IMR-90 (cell line): ENCODE data around the gene MYO3B. TPM values are rescaled to one million over a fixed set of nuclear protein-coding genes. Genes with fewer than 3 reads are reported as not detected.

ENCODE experiments used
- ATAC-seq: fragments of 200-7000 bp; cut with Tn5 transposase; 2 replicates; pipeline ENCODE4 v1.9.1; 2020; ENCODE audit warnings: low read depth, mild to moderate bottlenecking, moderate library complexity
- BruUV-seq: library from RNA; stranded (reverse); fragments of 400-500 nt; replicated peaks from 2 replicates; lab custom pipeline; 2021; lab: Mats Ljungman, UMichigan
- CTCF ChIA-PET: fragments of 300-600 bp; formaldehyde crosslinking; extraction: SDS; loops from one replicate; lab custom pipeline; 2021; ENCODE audit warnings: antibody characterized with exemption; lab: Yijun Ruan, JAX
- POLR2A ChIA-PET: fragments of 300-600 bp; sonication (Branson Sonifier 250); formaldehyde crosslinking; loops from one replicate; lab custom pipeline; 2022; ENCODE audit warnings: antibody characterized with exemption; ENCODE audit not compliant: unreplicated experiment; lab: Charles Lee
- DNase-seq: peaks from one replicate; pipeline ENCODE4 v3.0.0; 2013
- H2AFZ ChIP-seq: replicated peaks from 2 replicates; pipeline ENCODE3; 2013; ENCODE audit warnings: low read length, mild to moderate bottlenecking; ENCODE audit not compliant: poor library complexity
- H2AK5ac ChIP-seq: 2 replicates; pipeline ENCODE4 v1.6.1; 2013; ENCODE audit warnings: low read depth, low read length, inconsistent platforms
- H2AK9ac ChIP-seq: replicated peaks from 2 replicates; pipeline ENCODE3; 2013; ENCODE audit warnings: mild to moderate bottlenecking, low read depth, low read length, moderate library complexity; ENCODE audit not compliant: poor library complexity
- H2BK120ac ChIP-seq: 2 replicates; pipeline ENCODE4 v1.6.1; 2013; ENCODE audit warnings: low read depth, low read length, inconsistent platforms
- H2BK15ac ChIP-seq: 3 replicates; pipeline ENCODE4 v1.6.1; 2013; ENCODE audit warnings: low read depth, low read length, inconsistent platforms
- H2BK20ac ChIP-seq: 2 replicates; pipeline ENCODE4 v1.6.1; 2013; ENCODE audit warnings: low read depth, mild to moderate bottlenecking, inconsistent platforms, low read length, moderate library complexity
- H2BK5ac ChIP-seq: 2 replicates; pipeline ENCODE4 v1.6.1; 2013; ENCODE audit warnings: mild to moderate bottlenecking, low read depth, low read length, inconsistent platforms; ENCODE audit not compliant: poor library complexity, severe bottlenecking
- H3K14ac ChIP-seq: replicated peaks from 2 replicates; pipeline ENCODE4 v1.6.1; 2013; ENCODE audit warnings: low read depth, low read length, inconsistent platforms
- H3K18ac ChIP-seq: 2 replicates; pipeline ENCODE4 v1.6.1; 2013; ENCODE audit warnings: low read depth, low read length, control low read depth
- H3K23ac ChIP-seq: 2 replicates; pipeline ENCODE4 v1.6.1; 2013; ENCODE audit warnings: low read depth, low read length, inconsistent platforms
- H3K27ac ChIP-seq: 2 replicates; pipeline ENCODE4 v1.5.1; 2013; ENCODE audit warnings: mild to moderate bottlenecking, control low read depth, low read length; ENCODE audit not compliant: insufficient read depth
- H3K27me3 ChIP-seq: 2 replicates; pipeline ENCODE4 v1.6.1; 2013; ENCODE audit warnings: low read length; ENCODE audit not compliant: control insufficient read depth, insufficient read depth
- H3K36me3 ChIP-seq: 2 replicates; pipeline ENCODE4 v1.6.1; 2013; ENCODE audit warnings: low read length, mixed read lengths; ENCODE audit not compliant: control insufficient read depth, insufficient read depth
- H3K4ac ChIP-seq: 2 replicates; pipeline ENCODE4 v1.6.1; 2013; ENCODE audit warnings: low read depth, low read length, inconsistent platforms
- H3K4me1 ChIP-seq: 2 replicates; pipeline ENCODE4 v1.6.1; 2013; ENCODE audit warnings: low read length, mixed read lengths; ENCODE audit not compliant: control insufficient read depth, insufficient read depth
- H3K4me2 ChIP-seq: 2 replicates; pipeline ENCODE4 v1.6.1; 2013; ENCODE audit warnings: low read depth, mild to moderate bottlenecking, control low read depth, low read length, moderate library complexity
- H3K4me3 ChIP-seq: 2 replicates; pipeline ENCODE4 v1.5.1; 2013; ENCODE audit warnings: low read depth, mild to moderate bottlenecking, control low read depth, low read length, moderate library complexity; ENCODE audit not compliant: insufficient read depth
- H3K56ac ChIP-seq: 2 replicates; pipeline ENCODE4 v1.6.1; 2013; ENCODE audit warnings: low read length, inconsistent platforms; ENCODE audit not compliant: insufficient read depth; ENCODE audit errors: extremely low read depth
- H3K79me1 ChIP-seq, 2 experiments: 2 replicates each; pipeline ENCODE4 v1.6.1; 2013; ENCODE audit warnings: low read length in 2 of 2, inconsistent platforms in 1 of 2, low read depth in 1 of 2
- H3K9ac ChIP-seq: 2 replicates; pipeline ENCODE4 v1.6.1; 2013; ENCODE audit warnings: low read depth, low read length, control low read depth
- H3K9me1 ChIP-seq: 2 replicates; pipeline ENCODE4 v1.6.1; 2013; ENCODE audit warnings: low read length, inconsistent platforms; ENCODE audit not compliant: insufficient read depth
- H3K9me3 ChIP-seq: 2 replicates; pipeline ENCODE4 v1.6.1; 2013; ENCODE audit warnings: low read length; ENCODE audit not compliant: control insufficient read depth, insufficient read depth
- H4K20me1 ChIP-seq: 2 replicates; pipeline ENCODE4 v1.6.1; 2013; ENCODE audit warnings: low read length, inconsistent platforms; ENCODE audit not compliant: insufficient read depth
- H4K5ac ChIP-seq: 2 replicates; pipeline ENCODE4 v1.6.1; 2013; ENCODE audit warnings: mild to moderate bottlenecking, low read depth, low read length, control low read depth
- H4K8ac ChIP-seq, 2 experiments: 2 replicates each; pipeline ENCODE4 v1.6.1; 2013; ENCODE audit warnings: low read depth in 2 of 2, low read length in 2 of 2, control low read depth in 1 of 2, inconsistent platforms in 1 of 2
- H4K91ac ChIP-seq: 2 replicates; pipeline ENCODE4 v1.6.1; 2013; ENCODE audit warnings: low read depth, low read length, inconsistent platforms; ENCODE audit not compliant: insufficient read depth
- BHLHE40 ChIP-seq: fragments of 150-350 bp; IDR thresholded peaks from 2 replicates; pipeline ENCODE4 v1.6.1; 2016; ENCODE audit warnings: mild to moderate bottlenecking, low read depth, low read length
- CEBPB ChIP-seq: IDR thresholded peaks from 2 replicates; pipeline ENCODE4 v1.6.1; 2012; ENCODE audit warnings: low read depth, low read length, improper control_type of control experiment
- CHD1 ChIP-seq: IDR thresholded peaks from 2 replicates; pipeline ENCODE4 v1.6.1; 2012; ENCODE audit warnings: low read depth, low read length, improper control_type of control experiment
- ELK1 ChIP-seq: fragments of 150-350 bp; IDR thresholded peaks from 2 replicates; pipeline ENCODE4 v1.6.1; 2016; ENCODE audit warnings: low read depth, mild to moderate bottlenecking, low read length, moderate library complexity, borderline replicate concordance
- FOS ChIP-seq: fragments of 150-350 bp; IDR thresholded peaks from 2 replicates; pipeline ENCODE4 v1.6.1; 2016; ENCODE audit warnings: low read depth, low read length
- MAFK ChIP-seq: IDR thresholded peaks from 2 replicates; pipeline ENCODE4 v1.6.1; 2012; ENCODE audit warnings: low read depth, low read length, improper control_type of control experiment
- MAZ ChIP-seq: IDR thresholded peaks from 2 replicates; pipeline ENCODE4 v1.6.1; 2012; ENCODE audit warnings: low read depth, mild to moderate bottlenecking, low read length, improper control_type of control experiment, moderate library complexity, borderline replicate concordance
- MXI1 ChIP-seq: IDR thresholded peaks from 2 replicates; pipeline ENCODE4 v1.6.1; 2012; ENCODE audit warnings: low read depth, mild to moderate bottlenecking, low read length, moderate library complexity, borderline replicate concordance
- NFE2L2 ChIP-seq: fragments of 150-350 bp; IDR thresholded peaks from 2 replicates; pipeline ENCODE4 v1.6.1; 2016; ENCODE audit warnings: low read depth, mild to moderate bottlenecking, low read length
- POLR2A ChIP-seq: IDR thresholded peaks from 2 replicates; pipeline ENCODE4 v1.6.1; 2012; ENCODE audit warnings: mild to moderate bottlenecking, low read depth, low read length
- RAD21 ChIP-seq: IDR thresholded peaks from 2 replicates; pipeline ENCODE4 v1.6.1; 2012; ENCODE audit warnings: low read length, improper control_type of control experiment
- RCOR1 ChIP-seq: IDR thresholded peaks from 2 replicates; pipeline ENCODE4 v1.6.1; 2012; ENCODE audit warnings: mild to moderate bottlenecking, low read length, improper control_type of control experiment; ENCODE audit not compliant: insufficient replicate concordance
- RFX5 ChIP-seq: IDR thresholded peaks from 2 replicates; pipeline ENCODE4 v1.8.0; 2012; ENCODE audit warnings: low read depth, mild to moderate bottlenecking, low read length, moderate library complexity
- SMC3 ChIP-seq: fragments of 150-350 bp; IDR thresholded peaks from 2 replicates; pipeline ENCODE4 v1.6.1; 2016; ENCODE audit warnings: low read depth, mild to moderate bottlenecking, antibody characterized with exemption, low read length, moderate library complexity
- USF2 ChIP-seq: fragments of 150-350 bp; IDR thresholded peaks from 2 replicates; pipeline ENCODE4 v1.6.1; 2017; ENCODE audit warnings: mild to moderate bottlenecking, antibody characterized with exemption, low read length, low read depth
- WGBS, 2 experiments: methylation state at CpG; one replicate each; pipeline versions ENCODE4 v1.1.5 to v1.1.7; 2013; ENCODE audit warnings: missing lambda C conversion rate in 2 of 2; ENCODE audit not compliant: insufficient read length in 1 of 2; ENCODE audit errors: extremely low coverage in 2 of 2; 5-methylcytosine and 5-hydroxymethylcytosine counted together
- dilution Hi-C: fragments of 300-500 bp; cut with HindIII; formaldehyde crosslinking; loops from one replicate; pipeline ENCODE4 v1.14.3; 2018; ENCODE audit warnings: low sequenced_read_pairs; ENCODE audit not compliant: unreplicated experiment
- in situ Hi-C: fragments of 300-500 bp; cut with MboI; formaldehyde crosslinking; loops from 3 replicates; pipeline ENCODE4 v1.14.3; 2019; ENCODE audit warnings: low sequenced_read_pairs, inconsistent platforms, mixed read lengths
- intact Hi-C: fragments of 100-400 bp; cut with micrococcal nuclease; formaldehyde crosslinking; loops from 2 replicates; pipeline ENCODE4 v1.10.0; 2022
- polyA plus RNA-seq, 3 experiments: library from polyadenylated mRNA; depleted of rRNA; stranded (reverse); fragments of >200 nt; gene quantifications; 2 replicates each; pipeline ENCODE4 v1.2.3, GENCODE V29; 2012; ENCODE audit warnings: low replicate concordance in 1 of 3
- total RNA-seq: library from RNA; depleted of rRNA; stranded (reverse); fragments of >200 nt; gene quantifications from 2 replicates; pipeline ENCODE4 v1.2.3, GENCODE V29; 2012
- TF ChIP-seq, protein P1 (sequence below): conservative IDR thresholded peaks from 2 replicates; pipeline ENCODE4 v1.5.1; 2012; ENCODE audit warnings: mild to moderate bottlenecking, low read depth, low read length, improper control_type of control experiment

MYO3B gene
- total and polyA plus RNA-seq, 2 of the 4 experiments (the other 2 are of a cell fraction), result 0.02 TPM; not detected in 1

DNA sequence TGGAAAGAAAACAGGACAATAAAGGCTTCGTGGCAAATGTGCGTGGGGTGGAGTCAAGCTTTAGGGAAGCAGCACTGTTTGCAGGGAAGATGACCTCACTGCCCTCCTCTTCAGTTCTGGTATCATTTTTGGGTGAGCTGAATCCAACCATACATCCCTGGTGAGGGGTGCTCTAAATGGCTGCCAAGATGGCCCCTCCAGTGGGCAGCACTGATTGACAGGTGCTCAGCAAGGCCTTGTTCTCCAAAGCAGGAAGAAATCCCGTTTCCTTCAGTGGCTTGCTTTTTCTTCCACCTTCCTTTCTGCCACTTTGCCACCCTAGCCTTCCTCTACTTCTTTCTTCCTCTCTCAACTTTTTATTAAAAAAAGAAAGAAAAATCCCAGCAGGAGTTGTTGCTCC lies 404.4 kb downstream of the MYO3B start:
- WGBS, 2 experiments, result no CpG with 5 or more reads among the region's 3 CpGs

More for the DNA sequence above, 404.4 kb downstream of the MYO3B start:
- Histone ChIP-seq H2AFZ (no peak overlapping the region), H4K20me1 (no peaks in the 10 kb centered on the region), H3K4me3 (no peak overlapping the region), H4K5ac (no peak overlapping the region), H3K27ac (no peak overlapping the region), H2BK120ac (no peak overlapping the region), H3K56ac (no peak overlapping the region), H3K14ac (no peak overlapping the region), H4K91ac (no peak overlapping the region), H3K79me1 (no peaks in the 10 kb centered on the region), H2AK5ac (no peak overlapping the region), H3K4me1 (no peaks in the 10 kb centered on the region), H3K9ac (no peak overlapping the region), H3K23ac (no peak overlapping the region), H4K8ac (no peak overlapping the region), H3K9me1 (no peaks in the 10 kb centered on the region), H3K4ac (no peak overlapping the region), H3K18ac (no peak overlapping the region), H3K4me2 (no peak overlapping the region), H2BK5ac (no peak overlapping the region), H3K36me3 (no peaks in the 10 kb centered on the region), H3K9me3 (no peaks in the 10 kb centered on the region), H2BK20ac (no peak overlapping the region), H2AK9ac (no peak overlapping the region), H2BK15ac (no peak overlapping the region), H3K27me3 (no peaks in the 10 kb centered on the region)
- in situ Hi-C loops (no loop called here), dilution Hi-C loops (no loop called here), intact Hi-C loops (no loop called here)
- ChIA-PET CTCF (no interaction called here), POLR2A (no interaction called here)
- BruUV-seq, result no TSS peak
- no peak for DNase-seq
- no peak for ATAC-seq
- TF ChIP-seq ELK1 (no peak), MXI1 (no peak), CHD1 (no peak), RFX5 (no peak), FOS (no peak), MAZ (no peak), NFE2L2 (no peak), RAD21 (no peak), RCOR1 (no peak), USF2 (no peak), BHLHE40 (no peak), CEBPB (no peak), POLR2A (no peak), SMC3 (no peak), MAFK (no peak)
- TF ChIP-seq, protein P1, sequence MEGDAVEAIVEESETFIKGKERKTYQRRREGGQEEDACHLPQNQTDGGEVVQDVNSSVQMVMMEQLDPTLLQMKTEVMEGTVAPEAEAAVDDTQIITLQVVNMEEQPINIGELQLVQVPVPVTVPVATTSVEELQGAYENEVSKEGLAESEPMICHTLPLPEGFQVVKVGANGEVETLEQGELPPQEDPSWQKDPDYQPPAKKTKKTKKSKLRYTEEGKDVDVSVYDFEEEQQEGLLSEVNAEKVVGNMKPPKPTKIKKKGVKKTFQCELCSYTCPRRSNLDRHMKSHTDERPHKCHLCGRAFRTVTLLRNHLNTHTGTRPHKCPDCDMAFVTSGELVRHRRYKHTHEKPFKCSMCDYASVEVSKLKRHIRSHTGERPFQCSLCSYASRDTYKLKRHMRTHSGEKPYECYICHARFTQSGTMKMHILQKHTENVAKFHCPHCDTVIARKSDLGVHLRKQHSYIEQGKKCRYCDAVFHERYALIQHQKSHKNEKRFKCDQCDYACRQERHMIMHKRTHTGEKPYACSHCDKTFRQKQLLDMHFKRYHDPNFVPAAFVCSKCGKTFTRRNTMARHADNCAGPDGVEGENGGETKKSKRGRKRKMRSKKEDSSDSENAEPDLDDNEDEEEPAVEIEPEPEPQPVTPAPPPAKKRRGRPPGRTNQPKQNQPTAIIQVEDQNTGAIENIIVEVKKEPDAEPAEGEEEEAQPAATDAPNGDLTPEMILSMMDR, result no peak
